G401.6 (cell line): ENCODE results near the gene RASGRP2.

ENCODE experiments used
- FAIRE-seq: peaks from 2 replicates; lab custom pipeline; 2012; peaks lifted over from hg19 to GRCh38; lab: Jason Lieb, UNC

RASGRP2 gene

GRCh38 chr11:64739871-64740270 is 4.1 kb downstream of the RASGRP2 start:
- FAIRE-seq = no peak

- FAIRE-seq = no peak
These were observed 7.3 kb downstream of the RASGRP2 start for GRCh38 chr11:64736654-64737053.

GRCh38 chr11:64735725-64736259 is 8.2 kb downstream of the RASGRP2 start:
- FAIRE-seq = no peak

GRCh38 chr11:64734811-64735724 is 8.9 kb downstream of the RASGRP2 start:
- no peak for FAIRE-seq

DNA sequence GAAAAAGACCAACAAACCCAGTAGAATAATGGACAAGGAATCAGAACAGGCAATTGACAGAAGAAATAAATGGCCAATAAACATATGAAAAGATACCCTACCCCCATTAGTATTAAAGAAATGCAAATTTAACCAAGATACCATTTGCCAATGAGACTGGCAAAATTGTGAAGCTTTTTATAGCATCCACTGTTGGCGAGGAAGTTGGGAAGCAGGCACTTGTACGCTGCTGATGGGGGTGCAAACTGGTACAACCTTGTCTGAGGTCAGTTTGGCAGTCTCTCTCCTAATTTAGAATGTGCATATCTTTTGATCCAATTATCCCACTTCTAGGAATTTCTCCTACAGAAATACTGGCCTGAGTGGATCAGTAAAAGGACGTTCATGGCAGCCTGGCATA is 12.3 kb downstream of the RASGRP2 start:
- no peak for FAIRE-seq

GRCh38 chr11:64729851-64730382 is 14.0 kb downstream of the RASGRP2 start:
- no peak for FAIRE-seq

DNA sequence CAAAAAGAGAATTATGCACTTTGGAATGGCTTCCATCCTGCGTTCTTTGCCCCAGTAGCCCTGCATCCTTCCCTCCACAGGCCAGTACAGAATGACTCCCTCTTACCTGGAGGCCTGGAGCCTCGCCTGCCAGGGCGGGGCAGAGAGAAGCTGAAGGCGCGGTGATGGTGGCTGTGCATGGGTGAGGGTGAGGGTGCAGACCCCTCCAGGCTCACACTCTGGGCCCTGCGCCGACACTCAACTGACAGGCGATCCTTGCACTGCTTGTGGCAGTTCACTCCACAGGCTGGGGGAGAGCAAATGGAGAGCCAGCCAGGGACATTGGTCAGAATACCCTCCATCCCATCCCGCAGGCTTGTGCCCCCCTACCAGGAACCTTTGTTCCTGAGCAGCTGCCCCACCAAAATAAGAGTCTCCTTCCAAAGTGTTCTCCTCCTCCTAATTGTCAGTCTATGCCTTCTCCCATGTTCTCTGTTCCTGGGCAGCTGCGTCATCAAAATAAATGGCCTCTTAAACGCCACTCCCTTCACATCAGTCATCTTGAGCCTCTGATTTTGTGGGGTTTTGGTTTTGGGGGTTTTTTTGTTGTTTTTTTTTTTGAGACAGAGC is 15.1 kb downstream of the RASGRP2 start:
- FAIRE-seq = no peak

GRCh38 chr11:64726867-64727530 is 16.9 kb downstream of the RASGRP2 start:
- FAIRE-seq = no peak

DNA sequence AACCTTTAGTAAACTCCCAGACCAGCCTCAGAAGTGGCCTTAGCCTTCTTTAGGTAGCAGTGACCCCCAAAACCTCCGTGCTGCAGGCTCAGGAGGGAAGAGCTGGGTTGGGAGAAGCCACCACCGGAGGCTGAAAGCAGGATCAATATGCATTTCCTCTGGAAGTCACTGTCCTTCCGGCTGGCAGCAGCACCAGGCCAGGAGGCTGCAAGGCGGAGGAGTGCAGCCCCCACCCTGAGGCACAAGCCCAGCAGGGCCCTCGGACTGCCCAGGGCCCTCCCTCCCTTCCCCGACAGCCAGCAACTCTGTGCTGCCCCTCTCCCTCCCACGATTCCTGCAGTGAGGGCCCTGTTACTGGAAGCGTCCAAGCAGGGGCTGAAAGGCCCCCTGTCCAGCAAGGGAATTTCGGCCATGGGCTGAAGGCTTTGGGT is 17.7 kb downstream of the RASGRP2 start:
- no peak for FAIRE-seq

DNA sequence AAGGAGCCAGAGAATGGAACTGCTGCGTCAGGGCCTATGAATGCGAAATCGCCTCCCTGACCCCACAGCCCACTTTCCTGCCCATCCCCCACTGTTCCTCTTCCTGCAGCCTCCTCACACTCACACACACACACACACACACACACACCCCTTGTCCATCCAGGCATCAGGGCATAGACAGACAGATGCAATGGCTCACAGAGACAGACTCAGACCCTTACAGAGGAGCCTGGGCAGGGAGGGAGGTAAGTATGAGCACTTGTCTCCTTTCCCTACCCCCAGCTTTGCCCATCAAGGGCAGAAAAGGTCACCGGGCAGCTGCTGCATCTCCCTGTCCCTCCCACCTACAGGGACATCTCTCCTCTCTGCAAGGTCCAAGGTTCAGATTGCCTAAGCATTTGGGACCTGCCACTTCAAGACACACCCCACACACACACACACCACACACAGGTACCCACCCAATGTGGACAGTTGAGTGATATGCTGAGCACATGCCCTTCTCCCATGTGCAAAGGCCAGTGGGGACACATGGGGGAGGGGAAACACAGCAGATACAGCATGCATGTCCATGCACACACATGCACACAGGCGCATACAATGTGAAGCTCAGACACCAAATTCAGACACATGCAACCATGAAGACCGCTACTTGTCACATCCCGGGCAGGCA is 18.9 kb downstream of the RASGRP2 start:
- FAIRE-seq = no peak

DNA sequence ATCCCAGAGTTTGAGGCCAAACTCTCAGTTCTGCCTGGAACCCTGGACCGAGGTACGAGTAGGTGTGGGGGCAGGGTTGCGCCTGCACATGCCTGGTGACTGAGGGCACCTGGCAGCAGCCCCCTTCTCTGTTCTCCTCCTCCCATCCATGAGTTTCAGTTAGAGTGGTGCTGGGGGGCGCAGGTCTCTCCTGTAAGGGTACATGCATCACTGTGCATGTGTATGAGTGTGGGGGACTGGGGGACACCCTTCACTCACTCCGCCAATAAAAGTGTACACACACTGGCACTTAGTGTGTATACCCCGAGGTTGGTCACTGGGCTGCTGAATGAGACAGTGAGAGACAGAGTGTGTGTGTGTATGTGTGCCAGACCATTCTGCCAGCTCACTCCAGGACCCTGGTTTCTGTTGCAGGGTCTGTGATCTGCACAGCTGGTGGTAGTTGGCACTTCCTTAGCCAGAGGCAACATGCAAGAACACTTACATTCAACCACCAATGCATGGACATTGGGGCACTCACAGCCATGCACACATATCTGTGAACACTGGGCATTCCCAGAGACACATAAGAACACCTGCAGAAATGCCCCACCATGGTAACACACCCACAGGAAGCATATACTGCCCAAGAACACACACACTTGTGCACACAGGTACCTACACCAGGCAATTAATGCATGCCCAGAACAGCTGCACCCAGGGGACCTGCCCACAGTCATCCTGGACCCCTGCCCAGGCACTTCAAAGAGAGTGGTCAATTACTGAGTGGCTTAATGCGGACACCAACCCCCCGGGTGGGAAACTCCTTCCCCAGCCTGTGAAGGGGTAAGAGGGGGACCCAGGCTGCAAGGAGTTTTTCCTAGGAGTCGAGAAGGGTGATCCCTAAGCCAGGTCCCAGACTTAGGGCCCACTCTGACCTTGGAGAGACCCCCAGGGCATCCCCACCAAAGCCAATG is 19.8 kb downstream of the RASGRP2 start:
- FAIRE-seq = no peak

DNA sequence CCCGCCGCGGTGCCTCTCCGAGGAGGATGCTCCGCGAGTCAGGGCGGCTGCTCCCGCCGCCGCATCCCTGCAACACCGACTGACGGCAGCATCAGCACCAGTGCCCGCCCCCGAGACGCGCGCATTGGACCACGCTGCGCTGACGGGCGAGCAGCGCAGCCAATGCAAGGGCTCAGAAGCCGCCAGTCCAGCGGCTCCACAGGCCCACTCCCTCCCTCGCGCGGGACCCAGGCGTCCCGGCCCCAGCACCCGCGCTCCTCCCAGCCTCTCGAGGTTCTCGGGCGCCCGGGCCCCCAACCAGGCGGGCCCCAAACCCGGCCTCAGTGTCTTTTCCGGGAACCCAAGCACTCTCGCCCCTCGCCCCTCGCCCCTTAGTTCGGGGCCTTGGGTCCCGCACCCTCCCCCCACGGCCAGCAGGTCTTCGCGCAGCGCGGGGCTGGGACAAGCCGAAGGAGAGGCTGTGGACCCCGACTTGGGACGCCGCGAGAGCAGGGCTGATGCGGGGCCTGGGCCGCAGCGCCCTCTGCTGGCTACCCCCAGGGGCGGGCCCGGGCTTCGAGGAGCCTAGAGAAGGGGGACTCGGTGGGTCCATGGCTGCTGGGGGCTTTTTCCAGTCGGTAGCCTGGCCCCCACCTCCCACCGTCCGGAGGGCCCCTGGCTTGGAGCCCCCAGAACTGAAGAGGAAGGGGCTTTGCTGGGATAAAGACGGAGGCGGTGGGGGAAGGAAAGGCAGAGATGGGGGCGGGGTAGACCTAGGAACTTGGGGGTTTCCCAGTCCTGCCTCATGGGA is 20.6 kb downstream of the RASGRP2 start, which contains the start of gene NRXN2:
NRXN2 (minus strand) TSS at position 81 of the 790 bp plus-strand sequence. CDS start 9,498 bp downstream, outside the sequence.
- no peak for FAIRE-seq

GRCh38 chr11:64722141-64723065 is 21.5 kb downstream of the RASGRP2 start:
- FAIRE-seq = no peak

DNA sequence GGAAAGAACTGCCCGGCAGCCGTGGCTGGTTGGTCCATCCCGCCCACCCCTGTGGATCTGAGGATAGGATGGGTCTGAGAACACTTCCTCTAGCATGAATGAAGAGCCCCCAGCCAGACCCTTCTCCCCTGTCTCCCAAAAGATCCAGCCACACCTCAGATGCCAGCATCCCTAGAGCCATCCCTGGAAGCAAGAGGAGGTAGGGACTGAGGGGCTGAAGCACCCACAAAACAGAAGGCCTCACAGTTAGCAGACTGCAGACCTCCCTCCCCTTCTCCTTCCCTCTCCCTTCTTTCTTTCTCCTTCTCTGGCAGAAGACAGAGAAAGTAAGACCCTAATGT is 22.6 kb downstream of the RASGRP2 start:
- FAIRE-seq = no peak

GRCh38 chr11:64720640-64721358 is 23.1 kb downstream of the RASGRP2 start:
- no peak for FAIRE-seq

DNA sequence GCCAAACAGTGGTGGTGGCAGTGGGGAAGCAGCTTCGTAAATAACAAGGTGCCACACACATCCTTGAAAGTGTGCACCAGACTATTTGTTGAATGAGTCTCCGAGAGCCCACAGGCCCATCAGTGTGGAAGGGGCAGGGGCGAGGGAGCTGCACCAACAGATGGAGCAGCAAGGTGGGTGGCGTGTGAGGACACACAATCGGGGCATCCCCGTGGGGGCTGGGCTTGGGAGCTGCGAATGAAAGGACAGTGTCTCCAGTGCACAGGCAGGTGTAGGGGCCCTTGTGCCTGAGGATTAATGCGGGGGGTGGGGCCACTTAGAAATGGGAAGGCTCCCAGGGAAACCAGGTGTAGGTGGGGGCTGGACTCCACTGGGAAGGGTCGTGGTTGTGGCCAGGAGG is 23.8 kb downstream of the RASGRP2 start:
- FAIRE-seq = no peak

DNA sequence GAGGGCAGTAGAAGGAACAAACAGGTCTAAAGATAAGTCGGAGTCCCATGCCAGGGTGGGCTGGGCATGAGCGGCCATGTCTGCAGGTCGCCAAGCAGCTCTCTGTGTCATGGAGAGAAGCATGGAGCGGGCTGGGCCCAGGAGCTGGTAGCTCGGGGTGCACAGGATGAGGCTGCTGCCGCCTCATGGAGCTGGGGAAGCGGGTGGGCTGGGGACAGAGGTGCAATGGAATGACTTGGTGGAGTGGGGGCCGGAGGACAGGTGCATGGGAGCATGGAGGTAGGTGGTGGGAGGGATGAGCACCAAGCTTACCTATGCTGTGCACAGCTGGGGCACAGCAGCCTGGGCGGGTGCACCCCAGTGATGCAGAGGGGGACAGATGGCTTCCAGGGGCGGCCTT is 24.5 kb downstream of the RASGRP2 start:
- FAIRE-seq = no peak

GRCh38 chr11:64718780-64719124 is 25.2 kb downstream of the RASGRP2 start:
- no peak for FAIRE-seq
